GM19438 (cell line): Measurements from ENCODE around the gene NHSL2.

ENCODE experiments used
- ATAC-seq: cut with Tn5 transposase; IDR thresholded peaks from one replicate; pipeline ENCODE4 v1.9.1; 2021; ENCODE audit warnings: low read depth; ENCODE audit not compliant: unreplicated experiment

NHSL2 gene

GRCh38 chrX:71978164-71978563, 67.5 kb downstream of the NHSL2 start:
- ATAC-seq, result no peak

GRCh38 chrX:71989768-71990426, 79.3 kb downstream of the NHSL2 start:
- no peak for ATAC-seq

- ATAC-seq, result no peak
Observed at GRCh38 chrX:71990518-71990917, 79.9 kb downstream of the NHSL2 start.

- ATAC-seq, result no peak
Observed at GRCh38 chrX:71991164-71991563, 80.5 kb downstream of the NHSL2 start.

- no peak for ATAC-seq
Observed at GRCh38 chrX:71992711-71993110, 82.1 kb downstream of the NHSL2 start.

- no peak for ATAC-seq
Observed at GRCh38 chrX:71993371-71993770, 82.7 kb downstream of the NHSL2 start.

GRCh38 chrX:71994601-71995000, 84.0 kb downstream of the NHSL2 start:
- no peak for ATAC-seq

- ATAC-seq, result no peak
Observed at GRCh38 chrX:71995122-71995521, 84.5 kb downstream of the NHSL2 start.

- ATAC-seq, result no peak
Observed at GRCh38 chrX:71996136-71996535, 85.5 kb downstream of the NHSL2 start.

GRCh38 chrX:71996826-71997225, 86.2 kb downstream of the NHSL2 start:
- no peak for ATAC-seq

- ATAC-seq, result no peak
Observed at GRCh38 chrX:71997320-71997719, 86.7 kb downstream of the NHSL2 start.

GRCh38 chrX:71998836-71999509, 88.3 kb downstream of the NHSL2 start:
- ATAC-seq, result no peak

GRCh38 chrX:71999535-71999934, 88.9 kb downstream of the NHSL2 start:
- ATAC-seq, result no peak

GRCh38 chrX:72001471-72001870, 90.8 kb downstream of the NHSL2 start:
- ATAC-seq, result no peak

GRCh38 chrX:72001906-72002305, 91.3 kb downstream of the NHSL2 start:
- no peak for ATAC-seq

GRCh38 chrX:72002875-72003274, 92.2 kb downstream of the NHSL2 start:
- no peak for ATAC-seq

- ATAC-seq, result no peak
Observed at GRCh38 chrX:72003811-72004750, 93.4 kb downstream of the NHSL2 start.

- no peak for ATAC-seq
Observed at GRCh38 chrX:72005046-72005445, 94.4 kb downstream of the NHSL2 start.

- ATAC-seq, result no peak
Observed at GRCh38 chrX:72006461-72006860, 95.8 kb downstream of the NHSL2 start.

- ATAC-seq, result no peak
Observed at GRCh38 chrX:72009731-72010130, 99.1 kb downstream of the NHSL2 start.

- no peak for ATAC-seq
Observed at GRCh38 chrX:72011734-72012133, 101.1 kb downstream of the NHSL2 start.
